MG63 (cell line): ENCODE data around the gene CFAP161. TPM values are rescaled to one million over a fixed set of nuclear protein-coding genes. Genes with fewer than 3 reads are reported as not detected.

Source experiments
- DNase-seq: peaks from one replicate; pipeline ENCODE4 v3.0.0-alpha.2; 2020
- H3K27me3 ChIP-seq: fragments of 250-450 bp; sonication (Bioruptor Pico); 2 replicates; pipeline ENCODE4 v1.5.1; 2020; ENCODE audit warnings: mild to moderate bottlenecking, moderate library complexity
- H3K36me3 ChIP-seq: fragments of 250-450 bp; sonication (Bioruptor Pico); 2 replicates; pipeline ENCODE4 v1.5.1; 2020; ENCODE audit warnings: mild to moderate bottlenecking, moderate library complexity
- H3K4me3 ChIP-seq: fragments of 250-450 bp; sonication (Bioruptor Pico); 2 replicates; pipeline ENCODE4 v1.5.1; 2020; ENCODE audit warnings: mild to moderate bottlenecking, moderate library complexity
- H3K9me3 ChIP-seq: fragments of 250-450 bp; sonication (Bioruptor Pico); 2 replicates; pipeline ENCODE4 v1.5.1; 2020; ENCODE audit warnings: mild to moderate bottlenecking, moderate library complexity
- total RNA-seq: library from RNA; depleted of rRNA; stranded (reverse); fragments of >200 nt; shearing (Covaris generic); gene quantifications from 2 replicates; pipeline ENCODE4 v1.2.3, GENCODE V29; 2014; ENCODE audit warnings: low replicate concordance

Gene CFAP161
- total RNA-seq, 1 experiment from 2014 or later: not detected

- Histone ChIP-seq H3K27me3 (no peaks in the 10 kb centered on the region), H3K9me3 (no peaks in the 10 kb centered on the region), H3K4me3 (no peak overlapping the region), H3K36me3 (no peaks in the 10 kb centered on the region)
- DNase-seq: peak; percentile 55
These were observed 35.0 kb upstream of the CFAP161 start for GRCh38 chr15:81098861-81099651.

- H3K36me3 ChIP-seq: no peaks in the 10 kb centered on the region
- H3K27me3 ChIP-seq: no peaks in the 10 kb centered on the region
- no peak for DNase-seq
- H3K9me3 ChIP-seq: no peaks in the 10 kb centered on the region
- H3K4me3 ChIP-seq: no peak overlapping the region
These were observed 31.9 kb upstream of the CFAP161 start for GRCh38 chr15:81101894-81102815.

- H3K27me3 ChIP-seq: no peaks in the 10 kb centered on the region
- H3K4me3 ChIP-seq: no peak overlapping the region
- DNase-seq: no peak
- H3K9me3 ChIP-seq: no peaks in the 10 kb centered on the region
- no peaks in the 10 kb centered on the region for H3K36me3 ChIP-seq
These were observed 30.2 kb upstream of the CFAP161 start for GRCh38 chr15:81103857-81104256.

- Histone ChIP-seq H3K4me3 (no peak overlapping the region), H3K27me3 (no peaks in the 10 kb centered on the region; the same call in 1 of the 2 replicates), H3K9me3 (no peaks in the 10 kb centered on the region), H3K36me3 (no peaks in the 10 kb centered on the region)
- no peak for DNase-seq
These were observed 28.5 kb upstream of the CFAP161 start for GRCh38 chr15:81105545-81105944.

GRCh38 chr15:81106560-81106959 is 27.5 kb upstream of the CFAP161 start:
- Histone ChIP-seq H3K27me3 (no peaks in the 10 kb centered on the region; the same call in 1 of the 2 replicates), H3K9me3 (no peaks in the 10 kb centered on the region), H3K36me3 (no peaks in the 10 kb centered on the region), H3K4me3 (no peak overlapping the region)
- DNase-seq: peak; percentile 50

- DNase-seq: no peak
- no peaks in the 10 kb centered on the region for H3K36me3 ChIP-seq
- no peaks in the 10 kb centered on the region; the same call in 1 of the 2 replicates for H3K27me3 ChIP-seq
- no peaks in the 10 kb centered on the region for H3K9me3 ChIP-seq
- no peak overlapping the region for H3K4me3 ChIP-seq
These were observed 26.2 kb upstream of the CFAP161 start for GRCh38 chr15:81107889-81108288.

GRCh38 chr15:81108427-81108826 is 25.6 kb upstream of the CFAP161 start:
- H3K9me3 ChIP-seq: no peaks in the 10 kb centered on the region
- H3K36me3 ChIP-seq: no peaks in the 10 kb centered on the region
- DNase-seq: no peak
- no peak overlapping the region for H3K4me3 ChIP-seq
- no peaks in the 10 kb centered on the region; the same call in 1 of the 2 replicates for H3K27me3 ChIP-seq

- no peak overlapping the region for H3K4me3 ChIP-seq
- H3K9me3 ChIP-seq: no peaks in the 10 kb centered on the region
- H3K36me3 ChIP-seq: no peaks in the 10 kb centered on the region
- DNase-seq: no peak
- H3K27me3 ChIP-seq: no peaks in the 10 kb centered on the region; the same call in 1 of the 2 replicates
These were observed 23.1 kb upstream of the CFAP161 start for GRCh38 chr15:81111018-81111417.

- H3K9me3 ChIP-seq: no peaks in the 10 kb centered on the region
- no peak overlapping the region for H3K4me3 ChIP-seq
- DNase-seq: no peak
- no peaks in the 10 kb centered on the region for H3K36me3 ChIP-seq
- H3K27me3 ChIP-seq: no peaks in the 10 kb centered on the region; the same call in 1 of the 2 replicates
These were observed 22.3 kb upstream of the CFAP161 start for GRCh38 chr15:81111510-81112470.

GRCh38 chr15:81113204-81113657 is 20.8 kb upstream of the CFAP161 start:
- peak; percentile 26 for DNase-seq
- Histone ChIP-seq H3K36me3 (no peaks in the 10 kb centered on the region), H3K4me3 (no peak overlapping the region)

GRCh38 chr15:81113861-81114291 is 20.2 kb upstream of the CFAP161 start:
- Histone ChIP-seq H3K9me3 (no peaks in the 10 kb centered on the region), H3K36me3 (no peaks in the 10 kb centered on the region), H3K4me3 (no peak overlapping the region), H3K27me3 (no peaks in the 10 kb centered on the region; the same call in 1 of the 2 replicates)
- peak; percentile 39 for DNase-seq

More at GRCh38 chr15:81113204-81113657, 20.8 kb upstream of the CFAP161 start:
- no peaks in the 10 kb centered on the region for H3K9me3 ChIP-seq
- no peaks in the 10 kb centered on the region; the same call in 1 of the 2 replicates for H3K27me3 ChIP-seq

- no peak for DNase-seq
- Histone ChIP-seq H3K9me3 (no peaks in the 10 kb centered on the region), H3K36me3 (no peaks in the 10 kb centered on the region), H3K27me3 (no peaks in the 10 kb centered on the region), H3K4me3 (no peak overlapping the region)
These were observed 18.8 kb upstream of the CFAP161 start for GRCh38 chr15:81115054-81115939.

GRCh38 chr15:81117136-81117535 is 16.9 kb upstream of the CFAP161 start:
- DNase-seq: no peak
- H3K9me3 ChIP-seq: no peaks in the 10 kb centered on the region
- no peaks in the 10 kb centered on the region for H3K36me3 ChIP-seq
- H3K27me3 ChIP-seq: no peaks in the 10 kb centered on the region
- H3K4me3 ChIP-seq: no peak overlapping the region

GRCh38 chr15:81117581-81117980 is 16.5 kb upstream of the CFAP161 start:
- no peak for DNase-seq
- Histone ChIP-seq H3K9me3 (no peaks in the 10 kb centered on the region), H3K4me3 (no peak overlapping the region), H3K36me3 (no peaks in the 10 kb centered on the region), H3K27me3 (no peaks in the 10 kb centered on the region)

- Histone ChIP-seq H3K36me3 (no peaks in the 10 kb centered on the region), H3K9me3 (no peaks in the 10 kb centered on the region), H3K4me3 (no peak overlapping the region), H3K27me3 (no peaks in the 10 kb centered on the region)
- DNase-seq: no peak
These were observed 15.7 kb upstream of the CFAP161 start for GRCh38 chr15:81118361-81118760.
